HG03457 (cell line): ENCODE measurements around the gene PHF2.

Source experiments
- ATAC-seq: cut with Tn5 transposase; IDR thresholded peaks from one replicate; pipeline ENCODE4 v1.9.1; 2021; ENCODE audit warnings: moderate number of reproducible peaks; ENCODE audit not compliant: unreplicated experiment

PHF2 gene

DNA sequence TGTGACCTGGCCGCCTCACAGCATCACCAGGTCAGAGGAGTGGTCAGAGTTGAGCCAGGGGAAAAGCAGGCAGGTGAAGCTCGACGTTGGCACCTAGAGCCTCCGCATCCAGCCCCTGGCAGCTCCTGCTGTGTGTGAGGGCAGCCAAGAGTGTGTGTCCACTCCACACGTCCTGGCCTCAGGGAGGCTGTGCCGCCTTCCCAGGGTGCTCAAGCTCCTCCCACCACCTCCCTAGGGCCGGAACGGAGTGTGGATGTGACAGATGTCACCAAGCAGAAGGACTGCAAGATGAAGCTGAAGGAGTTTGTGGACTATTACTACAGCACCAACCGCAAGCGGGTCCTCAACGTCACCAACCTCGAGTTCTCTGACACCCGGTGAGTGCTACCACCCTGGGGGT is 72.5 kb downstream of the PHF2 start:
- ATAC-seq, result no peak

- ATAC-seq, result no peak
Observed at GRCh38 chr9:93649610-93650261, 73.4 kb downstream of the PHF2 start.

DNA sequence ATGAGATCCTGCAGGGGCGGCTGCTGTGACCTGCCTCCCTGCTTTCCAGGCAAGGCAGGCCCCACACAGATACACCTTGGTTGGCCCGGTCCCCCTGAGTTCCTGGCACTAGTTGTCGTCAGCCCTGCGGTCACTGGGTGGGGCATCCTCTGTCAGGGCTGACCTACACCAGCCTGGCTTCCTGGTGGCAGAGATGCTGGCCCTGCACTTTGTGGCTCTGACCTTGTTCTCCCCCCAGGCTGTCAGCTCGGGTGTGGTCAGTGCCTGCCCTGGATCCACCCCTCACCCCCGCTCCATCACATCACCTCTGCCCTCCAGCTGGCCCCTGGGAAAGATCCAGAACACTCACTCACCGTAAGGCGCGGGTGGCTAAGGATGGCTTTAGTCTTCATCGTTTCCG is 74.1 kb downstream of the PHF2 start:
- no peak for ATAC-seq

GRCh38 chr9:93651521-93651950 is 75.2 kb downstream of the PHF2 start:
- ATAC-seq, result no peak

DNA sequence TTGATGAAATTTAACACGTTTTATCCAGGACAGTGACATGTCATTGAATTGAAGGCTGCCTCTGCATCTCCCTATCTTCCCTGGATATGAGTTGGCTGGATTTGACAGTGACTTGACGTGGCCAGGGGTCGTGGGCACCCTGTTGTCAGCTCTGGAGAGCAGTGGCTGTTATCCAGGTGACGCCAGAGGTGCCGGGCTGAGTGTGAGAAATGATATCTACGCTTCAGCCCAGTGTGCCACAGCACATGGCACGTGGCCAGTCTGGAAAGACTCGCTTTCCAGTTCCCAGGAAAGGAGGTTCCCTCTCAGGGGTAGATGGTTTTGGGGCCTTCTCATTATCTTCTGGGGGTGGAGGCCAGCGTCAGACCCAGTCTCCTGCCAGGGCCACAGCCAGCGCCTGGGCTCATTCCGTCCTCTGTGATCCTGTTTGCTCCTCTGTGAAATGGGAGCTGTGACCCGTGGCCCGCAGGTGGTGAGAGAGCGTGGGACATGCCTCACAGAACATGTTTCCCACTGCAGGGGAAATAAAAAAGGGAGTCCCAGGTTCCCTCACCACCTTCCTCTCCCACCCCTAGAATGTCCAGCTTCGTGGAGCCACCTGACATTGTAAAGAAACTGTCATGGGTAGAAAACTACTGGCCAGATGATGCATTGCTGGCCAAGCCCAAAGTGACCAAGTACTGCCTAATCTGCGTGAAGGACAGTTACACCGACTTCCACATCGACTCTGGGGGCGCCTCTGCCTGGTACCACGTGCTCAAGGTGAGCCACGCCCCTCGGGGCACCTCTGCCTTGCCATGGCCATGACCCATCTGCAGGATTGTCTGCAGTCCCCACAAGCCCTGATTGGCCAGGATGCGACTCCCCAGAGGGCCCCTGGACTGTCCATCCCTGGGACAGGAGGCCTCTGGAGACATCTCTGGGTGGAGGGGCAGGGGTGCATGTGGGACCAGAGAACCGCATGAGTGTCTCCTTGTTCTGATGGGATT is 76.5 kb downstream of the PHF2 start:
- no peak for ATAC-seq

DNA sequence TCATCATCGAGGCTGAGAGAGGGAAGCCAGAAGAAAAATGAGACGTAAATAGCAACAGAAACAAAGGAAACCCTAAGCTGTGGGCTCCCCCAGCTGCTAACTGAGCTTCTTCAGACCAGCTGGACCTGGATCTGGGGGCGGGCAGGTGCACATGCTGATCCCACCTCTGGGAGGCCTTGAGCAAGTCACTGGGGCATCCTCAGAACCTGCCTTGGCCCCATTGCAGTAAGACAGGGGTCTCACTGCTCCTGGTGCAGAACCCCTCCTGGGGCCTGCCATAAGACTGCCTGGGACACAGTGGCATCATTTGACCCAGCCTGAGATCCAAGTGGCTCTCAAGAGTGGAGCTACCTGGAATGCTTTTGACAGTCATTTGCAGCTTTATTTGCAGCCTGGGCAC is 77.4 kb downstream of the PHF2 start:
- ATAC-seq, result no peak

DNA sequence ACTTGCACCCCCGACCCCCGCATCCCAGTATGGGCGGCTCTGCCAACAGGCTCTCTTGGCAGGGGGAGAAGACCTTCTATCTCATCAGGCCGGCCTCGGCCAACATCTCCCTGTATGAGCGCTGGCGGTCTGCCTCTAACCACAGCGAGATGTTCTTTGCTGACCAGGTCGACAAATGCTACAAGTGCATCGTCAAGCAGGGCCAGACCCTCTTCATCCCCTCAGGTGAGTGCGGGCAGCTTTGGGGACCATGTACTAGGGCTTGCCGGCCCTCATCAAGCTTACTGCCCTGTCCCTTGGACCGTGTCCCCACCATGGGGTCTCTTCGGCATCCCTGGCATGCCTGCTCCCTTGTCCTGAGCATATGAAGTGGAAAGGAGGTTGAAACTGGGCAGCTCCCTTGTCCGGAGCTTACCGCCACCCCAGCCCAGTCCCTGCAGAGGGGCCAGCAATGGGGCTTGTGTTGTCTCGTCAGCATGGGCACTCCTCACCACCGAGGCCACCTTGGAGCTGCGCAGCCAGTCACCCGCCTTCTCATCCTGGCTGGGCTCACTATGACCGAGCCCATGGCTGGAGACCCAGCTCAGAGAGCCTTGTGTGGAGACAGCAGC is 78.1 kb downstream of the PHF2 start:
- ATAC-seq, result no peak

GRCh38 chr9:93655621-93656425 is 79.4 kb downstream of the PHF2 start:
- ATAC-seq, result no peak

DNA sequence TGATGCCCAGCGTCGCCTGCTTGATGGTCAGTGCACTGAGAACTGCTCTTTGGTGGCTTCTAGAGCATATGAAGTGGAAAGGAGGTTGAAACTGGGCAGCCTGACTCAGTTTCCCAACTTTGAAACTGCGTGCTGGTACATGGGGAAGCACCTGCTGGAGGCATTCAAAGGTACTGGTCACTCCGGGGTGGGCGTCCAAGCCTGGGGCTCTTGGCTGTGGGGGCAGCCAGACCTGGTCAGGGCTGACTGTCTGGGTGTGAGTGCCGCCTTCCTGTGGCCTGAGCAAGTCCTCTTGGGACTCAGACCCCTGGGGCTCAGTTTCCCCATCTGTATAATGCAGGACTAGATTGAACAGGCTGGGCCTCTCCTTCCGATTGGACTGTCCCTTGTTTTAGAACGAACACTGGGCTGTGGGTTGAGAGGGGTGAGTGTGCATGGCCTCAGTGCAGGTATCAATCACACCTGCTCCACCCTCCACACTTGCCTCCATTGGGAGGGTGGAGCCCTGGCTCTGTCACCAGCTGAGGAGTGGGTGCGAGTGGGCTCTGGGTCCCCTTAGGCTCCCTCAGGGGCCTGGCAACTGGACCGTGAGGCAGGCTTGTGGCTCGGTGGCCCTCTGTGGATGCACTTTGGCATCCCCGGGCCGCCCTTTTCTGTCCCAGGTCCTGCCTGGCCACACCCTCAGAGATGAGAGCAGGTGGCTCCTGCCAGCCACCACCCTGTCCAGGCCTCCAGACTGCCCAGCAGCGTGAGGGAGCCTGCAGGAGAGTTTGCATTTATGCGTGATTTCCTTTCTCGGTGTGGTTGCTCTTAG is 80.2 kb downstream of the PHF2 start:
- no peak for ATAC-seq

DNA sequence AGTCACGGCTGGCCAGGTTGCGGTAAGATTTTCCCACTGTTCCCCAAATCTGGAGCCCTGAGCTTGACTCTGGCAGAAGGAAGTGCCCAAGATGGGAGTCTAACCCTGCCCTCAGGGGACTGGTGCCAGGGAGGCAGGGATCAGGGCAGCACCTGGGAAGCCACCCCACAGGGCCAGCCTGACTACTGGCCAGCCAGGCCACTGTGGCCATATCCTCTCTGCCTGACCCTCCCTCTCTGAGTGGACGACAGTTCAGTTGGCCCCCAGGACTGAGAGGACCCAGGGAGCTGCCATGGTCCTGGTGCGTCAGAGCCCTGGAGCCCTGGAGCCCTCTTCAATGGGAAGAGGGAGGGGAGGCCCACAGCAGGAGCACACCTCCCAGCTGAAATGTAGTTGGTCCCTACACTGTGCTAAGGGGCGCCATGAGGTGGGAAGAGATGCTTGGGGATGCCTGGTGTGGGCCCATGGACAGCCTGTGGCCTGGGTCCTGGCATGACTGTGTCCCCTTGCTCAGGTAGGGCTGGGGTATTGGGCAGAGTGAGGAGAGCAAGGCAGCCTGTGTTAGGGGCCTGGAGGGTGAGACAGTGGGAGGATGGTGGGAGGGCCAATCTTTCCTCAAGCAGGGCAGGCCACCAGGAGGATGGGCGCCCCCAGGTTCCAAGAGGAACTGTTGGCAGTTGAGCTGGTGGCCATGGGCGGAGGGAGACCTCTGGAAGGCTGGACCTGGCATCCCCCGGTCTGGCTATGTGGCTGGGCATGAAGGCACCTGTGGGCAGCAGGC is 81.1 kb downstream of the PHF2 start:
- ATAC-seq, result no peak

DNA sequence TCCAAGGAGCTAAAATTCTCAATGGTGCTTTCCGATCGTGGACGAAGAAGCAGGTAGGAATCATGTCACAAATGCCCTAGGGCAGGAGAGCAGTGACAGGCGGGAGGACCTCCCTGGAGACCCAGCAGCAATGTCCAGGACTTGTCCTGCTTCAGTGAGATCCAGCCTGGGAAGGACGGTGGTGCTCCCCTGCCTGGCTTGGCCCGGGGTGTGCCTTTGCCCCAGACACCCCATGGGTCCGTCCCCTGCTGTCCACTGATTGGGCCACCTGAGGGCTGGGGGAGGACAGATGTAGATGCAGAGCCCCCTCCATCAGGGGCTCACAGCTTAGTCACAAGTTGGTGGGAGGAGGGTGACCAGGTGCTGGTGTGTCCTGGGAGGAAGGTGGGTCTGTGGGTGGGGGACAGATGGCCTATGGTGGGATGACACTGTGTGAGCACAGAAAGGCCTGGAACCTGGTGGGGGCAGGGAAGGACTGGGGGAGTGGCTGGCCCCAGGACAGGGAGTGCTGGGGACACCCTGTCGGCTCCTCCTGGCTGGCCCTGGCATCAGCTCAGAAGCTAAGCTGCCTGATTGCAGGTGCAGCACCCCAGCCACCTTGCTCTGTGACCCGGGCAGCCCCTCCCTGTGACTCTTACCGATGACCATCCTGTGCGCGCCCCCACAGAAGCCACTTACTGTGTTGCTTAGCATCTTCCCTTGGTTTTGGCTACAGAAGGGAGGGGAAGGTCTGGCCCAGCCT is 82.0 kb downstream of the PHF2 start:
- no peak for ATAC-seq

- no peak for ATAC-seq
Observed at GRCh38 chr9:93659044-93659836, 82.9 kb downstream of the PHF2 start.

- no peak for ATAC-seq
Observed at GRCh38 chr9:93659837-93660177, 83.4 kb downstream of the PHF2 start.

- ATAC-seq, result no peak
Observed at GRCh38 chr9:93660352-93661046, 84.1 kb downstream of the PHF2 start.

DNA sequence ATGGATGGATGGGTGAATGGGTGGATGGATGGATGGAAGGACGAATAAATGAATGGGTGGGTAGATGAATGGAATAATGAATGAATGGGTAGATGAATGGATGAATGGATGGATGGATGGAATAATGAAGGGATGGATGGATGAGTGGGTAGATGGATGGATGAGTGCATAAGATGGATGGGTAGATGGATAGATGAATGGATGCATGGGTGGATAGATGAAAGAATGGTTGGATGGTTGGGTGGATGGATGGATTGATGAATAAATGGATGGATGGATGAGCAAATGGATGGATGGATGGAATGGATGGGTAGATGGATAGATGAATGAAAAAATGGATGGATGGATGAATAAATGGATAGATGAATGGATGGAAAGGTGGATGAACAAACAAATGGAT is 85.2 kb downstream of the PHF2 start:
- no peak for ATAC-seq

GRCh38 chr9:93662016-93662638 is 85.7 kb downstream of the PHF2 start:
- ATAC-seq, result no peak
